Smooth muscle cell (in vitro differentiated cells): Measurements from ENCODE around the gene NFIX. TPM values are rescaled to one million over a fixed set of nuclear protein-coding genes. Genes with fewer than 3 reads are reported as not detected.

Experiments
- DNase-seq: peaks from one replicate; lab custom pipeline; 2025; ENCODE audit not compliant: unreplicated experiment; lab: John Stamatoyannopoulos, UW
- H2AFZ ChIP-seq: fragments of 200-600 bp; sonication (generic); 2 replicates; pipeline ENCODE4 v1.6.0; 2016; ENCODE audit warnings: antibody characterized with exemption, low read depth, mild to moderate bottlenecking
- H3F3A ChIP-seq: fragments of 200-600 bp; sonication (generic); 2 replicates; pipeline ENCODE4 v1.6.0; 2017; ENCODE audit warnings: antibody characterized with exemption, low read depth
- H3K27ac ChIP-seq: fragments of 200-600 bp; sonication (generic); 2 replicates; pipeline ENCODE4 v1.5.1; 2016; ENCODE audit warnings: low read depth, mild to moderate bottlenecking
- H3K27me3 ChIP-seq: fragments of 200-600 bp; sonication (generic); 2 replicates; pipeline ENCODE4 v1.6.1; 2016; ENCODE audit warnings: low read depth, mild to moderate bottlenecking
- H3K36me3 ChIP-seq: fragments of 200-600 bp; sonication (generic); 2 replicates; pipeline ENCODE4 v1.5.1; 2016; ENCODE audit warnings: low read depth
- H3K4me1 ChIP-seq: fragments of 200-600 bp; sonication (generic); 2 replicates; pipeline ENCODE4 v1.5.1; 2016; ENCODE audit warnings: low read depth
- H3K4me2 ChIP-seq: fragments of 200-600 bp; sonication (generic); 2 replicates; pipeline ENCODE4 v1.6.0; 2016; ENCODE audit warnings: mild to moderate bottlenecking
- H3K4me3 ChIP-seq: fragments of 200-600 bp; sonication (generic); 2 replicates; pipeline ENCODE4 v1.5.1; 2016; ENCODE audit warnings: mild to moderate bottlenecking
- H3K79me2 ChIP-seq: fragments of 200-600 bp; sonication (generic); 2 replicates; pipeline ENCODE4 v1.6.0; 2016; ENCODE audit warnings: low read depth, mild to moderate bottlenecking
- H3K9ac ChIP-seq: fragments of 200-600 bp; sonication (generic); 2 replicates; pipeline ENCODE4 v1.6.0; 2016; ENCODE audit warnings: low read depth
- H3K9me3 ChIP-seq: fragments of 200-600 bp; sonication (generic); replicated peaks from 2 replicates; pipeline ENCODE4 v1.5.1; 2016; ENCODE audit warnings: low read depth
- H4K20me1 ChIP-seq: fragments of 200-600 bp; sonication (generic); 2 replicates; pipeline ENCODE4 v1.6.0; 2016; ENCODE audit warnings: low read depth
- CTCF ChIP-seq: fragments of 200-600 bp; sonication (generic); IDR thresholded peaks from 2 replicates; pipeline ENCODE4 v1.5.1; 2017; ENCODE audit warnings: borderline replicate concordance, mild to moderate bottlenecking, antibody characterized with exemption; ENCODE audit not compliant: insufficient read depth, poor library complexity, severe bottlenecking
- WGBS: methylation state at CpG from one replicate; pipeline ENCODE4 v1.1.7; 2016; ENCODE audit warnings: low lambda C conversion rate; 5-methylcytosine and 5-hydroxymethylcytosine counted together
- polyA plus RNA-seq: library from polyadenylated mRNA; unstranded; fragments of >200 nt; fragmentation: Nextera tagmentation; extraction: Ambion mirVana; gene quantifications from 2 replicates; pipeline ENCODE4 v1.2.1, GENCODE V29; 2016
- total RNA-seq: library from RNA; depleted of rRNA; stranded (reverse); fragments of >200 nt; gene quantifications from 2 replicates; pipeline ENCODE4 v1.2.3, GENCODE V29; 2014

NFIX gene
- total and polyA plus RNA-seq, 2 experiments from 2014 or later: 1.9 to 2.3 TPM

- H3F3A ChIP-seq: no peaks in the 10 kb centered on the region
- H4K20me1 ChIP-seq: no peaks in the 10 kb centered on the region
- no peak overlapping the region for H3K27ac ChIP-seq
- peak overlapping the region; percentile 82 for H3K4me2 ChIP-seq
- no peak for DNase-seq
- TF ChIP-seq CTCF: no peak
- 65% methylated on average over 10 of the region's 10 CpGs for WGBS
- no peaks in the 10 kb centered on the region for H3K4me1 ChIP-seq
- peak overlapping the region; percentile 52 for H3K9ac ChIP-seq
- H2AFZ ChIP-seq: peak overlapping the region; percentile 84
- no peaks in the 10 kb centered on the region for H3K9me3 ChIP-seq
- H3K4me3 ChIP-seq: peak overlapping the region; percentile 46
- H3K36me3 ChIP-seq: no peaks in the 10 kb centered on the region
- no peaks in the 10 kb centered on the region for H3K79me2 ChIP-seq
- peaks cover 8% of the 10 kb centered on the region for H3K27me3 ChIP-seq
These were observed 12.2 kb upstream of the NFIX start for GRCh38 chr19:12983091-12983490.

- 12% methylated on average over 39 of the region's 51 CpGs for WGBS
- Histone ChIP-seq H3K4me1 (no peaks in the 10 kb centered on the region), H3K9me3 (no peaks in the 10 kb centered on the region), H4K20me1 (no peaks in the 10 kb centered on the region), H3K36me3 (no peaks in the 10 kb centered on the region), H3K27ac (no peak overlapping the region), H3F3A (no peaks in the 10 kb centered on the region), H2AFZ (peak overlapping the region; percentile 84), H3K27me3 (peaks cover 8% of the 10 kb centered on the region), H3K79me2 (no peaks in the 10 kb centered on the region), H3K4me3 (peak overlapping the region; percentile 46), H3K9ac (peak overlapping the region; percentile 52), H3K4me2 (peak overlapping the region; percentile 82)
- TF ChIP-seq CTCF: peak; percentile 96
- peak; percentile 63 for DNase-seq
These were observed 11.6 kb upstream of the NFIX start for GRCh38 chr19:12983542-12984142.

GRCh38 chr19:12984143-12984627 is 11.1 kb upstream of the NFIX start:
- Histone ChIP-seq H3K4me3 (no peak overlapping the region), H3K4me1 (no peaks in the 10 kb centered on the region), H3K27ac (no peak overlapping the region), H4K20me1 (no peaks in the 10 kb centered on the region), H3K9me3 (no peaks in the 10 kb centered on the region), H2AFZ (no peak overlapping the region), H3F3A (no peaks in the 10 kb centered on the region), H3K27me3 (peaks cover 8% of the 10 kb centered on the region), H3K36me3 (no peaks in the 10 kb centered on the region), H3K4me2 (no peak overlapping the region), H3K79me2 (no peaks in the 10 kb centered on the region), H3K9ac (no peak overlapping the region)
- no peak for TF ChIP-seq CTCF
- no peak for DNase-seq
- WGBS: 86% methylated on average over 3 of the region's 3 CpGs

- H3K27ac ChIP-seq: no peak overlapping the region
- no peak overlapping the region for H3K4me2 ChIP-seq
- no peak overlapping the region for H3K9ac ChIP-seq
- no peak for DNase-seq
- no peak for TF ChIP-seq CTCF
- no peaks in the 10 kb centered on the region for H4K20me1 ChIP-seq
- H2AFZ ChIP-seq: no peak overlapping the region
- WGBS: 59% methylated on average over 8 of the region's 10 CpGs
- no peak overlapping the region for H3K4me3 ChIP-seq
- H3K9me3 ChIP-seq: no peaks in the 10 kb centered on the region
- H3K27me3 ChIP-seq: peaks cover 8% of the 10 kb centered on the region
- H3K36me3 ChIP-seq: no peaks in the 10 kb centered on the region
- H3K4me1 ChIP-seq: no peaks in the 10 kb centered on the region
- no peaks in the 10 kb centered on the region for H3F3A ChIP-seq
- no peaks in the 10 kb centered on the region for H3K79me2 ChIP-seq
These were observed 10.6 kb upstream of the NFIX start for GRCh38 chr19:12984683-12985048.
